K562 (cell line): ENCODE measurements around the gene PRM1. TPM values are rescaled to one million over a fixed set of nuclear protein-coding genes. Genes with fewer than 3 reads are reported as not detected.

Experiments
- CCAR2 ChIP-seq: fragments of 200-400 bp; formaldehyde crosslinking; IDR thresholded peaks from 2 replicates; pipeline ENCODE4 v1.6.1; 2017; ENCODE audit warnings: mild to moderate bottlenecking, low read depth, low read length
- CREB3 ChIP-seq: fragments of 450-650 bp; conservative IDR thresholded peaks from 2 replicates; pipeline ENCODE4 v1.6.1; 2016; ENCODE audit warnings: missing genetic modification characterization, low read depth, mild to moderate bottlenecking, missing compliant biosample characterization, moderate library complexity
- E2F5 ChIP-seq: sonication (generic); formaldehyde crosslinking; IDR thresholded peaks from 2 replicates; pipeline ENCODE4 v1.8.0; 2022; ENCODE audit warnings: mild to moderate bottlenecking, missing genetic modification reagents
- E2F8 ChIP-seq: fragments of 450-650 bp; IDR thresholded peaks from 2 replicates; pipeline ENCODE4 v1.7.1; 2018; ENCODE audit warnings: mild to moderate bottlenecking, low read depth; ENCODE audit not compliant: partially characterized antibody
- FOSL1 ChIP-seq: fragments of 200-800 bp; sonication (Bioruptor generic); conservative IDR thresholded peaks from 2 replicates; pipeline ENCODE4 v1.6.1; 2016; ENCODE audit warnings: missing genetic modification characterization, missing compliant biosample characterization
- GABPB1 ChIP-seq: sonication (generic); formaldehyde crosslinking; IDR thresholded peaks from 2 replicates; pipeline ENCODE4 v1.8.0; 2022; ENCODE audit warnings: mild to moderate bottlenecking, missing genetic modification reagents
- IFI16 ChIP-seq: fragments of 250-450 bp; sonication (Bioruptor Pico); IDR thresholded peaks from 2 replicates; pipeline ENCODE4 v2.1.2; 2022; ENCODE audit warnings: mild to moderate bottlenecking, inconsistent platforms
- KLF13 ChIP-seq: fragments of 450-650 bp; IDR thresholded peaks from 2 replicates; pipeline ENCODE4 v1.6.1; 2016; ENCODE audit warnings: missing genetic modification characterization, low read depth, mild to moderate bottlenecking, missing compliant biosample characterization, moderate library complexity, borderline replicate concordance
- MTA3 ChIP-seq: fragments of 450-650 bp; formaldehyde crosslinking; IDR thresholded peaks from 2 replicates; pipeline ENCODE4 v1.6.1; 2017; ENCODE audit warnings: mild to moderate bottlenecking, borderline replicate concordance
- OTX1 ChIP-seq: fragments of 450-650 bp; formaldehyde crosslinking; IDR thresholded peaks from 2 replicates; pipeline ENCODE4 v1.4.0; 2022; ENCODE audit warnings: mild to moderate bottlenecking
- PRDM10 ChIP-seq: fragments of 450-650 bp; IDR thresholded peaks from 2 replicates; pipeline ENCODE4 v1.6.1; 2018; ENCODE audit not compliant: partially characterized antibody
- RCOR1 ChIP-seq, 2 experiments: IDR thresholded peaks; 2 replicates each; pipeline ENCODE4 v1.6.1; 2012; ENCODE audit warnings: low read depth in 2 of 2, low read length in 2 of 2, borderline replicate concordance in 1 of 2, improper control_type of control experiment in 1 of 2
- RNF219 ChIP-seq: fragments of 250-450 bp; sonication (Bioruptor Pico); IDR thresholded peaks from 2 replicates; pipeline ENCODE4 v1.5.0; 2022; ENCODE audit warnings: mild to moderate bottlenecking
- SIX5 ChIP-seq, 2 experiments: IDR thresholded peaks; 2 replicates each; pipeline ENCODE4 v1.6.1; 2011; ENCODE audit warnings: low read length in 2 of 2, borderline replicate concordance in 1 of 2, low read depth in 1 of 2, mild to moderate bottlenecking in 1 of 2, moderate library complexity in 1 of 2; ENCODE audit not compliant: insufficient read depth in 1 of 2
- SNIP1 ChIP-seq: fragments of 450-650 bp; IDR thresholded peaks from 2 replicates; pipeline ENCODE4 v1.7.1; 2017; ENCODE audit warnings: low read depth, mild to moderate bottlenecking
- polyA plus RNA-seq, 8 experiments: library from polyadenylated mRNA; depleted of rRNA in 4 of 8; stranded (reverse) in 5 of 8; unstranded in 3 of 8; fragments of >200 nt; fragmentation: Nextera tagmentation in 2 of 8; fragmentation: Illumina TruSeq in 1 of 8; extraction: Ambion mirVana in 2 of 8; extraction: Trizol in 1 of 8; gene quantifications; 2 replicates each; pipeline versions ENCODE4 v1.2.1 to v1.2.3, GENCODE V29; 2011 to 2014; ENCODE audit warnings: inconsistent platforms in 1 of 8, missing spikeins in 1 of 8
- total RNA-seq, 7 experiments: library from RNA; depleted of rRNA in 6 of 7; stranded (reverse); fragments of >200 nt in 6 of 7; fragmentation: Illumina TruSeq in 2 of 7; extraction: Trizol in 2 of 7; gene quantifications; 2 replicates each; pipeline versions ENCODE4 v1.2.1 to v1.2.3, GENCODE V29; 2011 to 2021; ENCODE audit warnings: low replicate concordance in 1 of 7

Gene PRM1
- total and polyA plus RNA-seq, 9 of the 15 experiments (the other 6 are each of a cell fraction or from before 2014, with no cell fraction given): not detected

GRCh38 chr16:11257131-11257938, 23.8 kb downstream of the PRM1 start (continued):
- TF ChIP-seq RNF219 (CRISPR knock-in tag): no peak
- TF ChIP-seq CCAR2: no peak
- no peak for TF ChIP-seq KLF13 (tag)
- TF ChIP-seq SIX5 (IDR thresholded peaks at IDR 0.05; ENCODE audit: borderline replicate concordance in 1 of 2, insufficient read depth in 1 of 2, low read depth in 1 of 2, low read length in 2 of 2): no peak
- no peak for TF ChIP-seq SNIP1
- peak; percentile 42; the same call in 1 of the 2 replicates for TF ChIP-seq GABPB1 (CRISPR knock-in tag)
- TF ChIP-seq CREB3 (tag): no peak
- TF ChIP-seq E2F5 (CRISPR knock-in tag): peak; percentile 47; the same call in 1 of the 2 replicates
- no peak for TF ChIP-seq IFI16
- TF ChIP-seq FOSL1 (tag): no peak
- peak in 1 of 2 experiments; percentile 41; a peak in 1 of 4 replicates for TF ChIP-seq RCOR1 (IDR thresholded peaks at IDR 0.05; ENCODE audit: borderline replicate concordance in 1 of 2, low read depth in 2 of 2, low read length in 2 of 2)
- no peak for TF ChIP-seq E2F8
- TF ChIP-seq MTA3: peak; percentile 56; the same call in 1 of the 2 replicates
- TF ChIP-seq PRDM10: no peak
- no peak for TF ChIP-seq OTX1
